Activated T-helper 17 cell treated with anti-CD3 and anti-CD28 coated beads, Interleukin-2, amount 50 U/mL, for 72 hours (primary cell): ENCODE measurements around the gene WDR70. TPM values are rescaled to one million over a fixed set of nuclear protein-coding genes. Genes with fewer than 3 reads are reported as not detected.
"Not testable (repeated sequence)": the region's sequence is repeated elsewhere in the genome, so short reads cannot be mapped to it uniquely, and the experiment has no call there.

Experiments used
- ATAC-seq: fragments of 150-1000 bp; cut with Tn5 transposase; replicated peaks from 2 replicates; pipeline ENCODE4 v1.10.0; 2021; ENCODE audit warnings: mild to moderate bottlenecking, moderate library complexity
- H3K27ac Mint-ChIP-seq: one replicate; pipeline ENCODE4 v1.8.0; 2022; ENCODE audit warnings: mixed read lengths
- H3K27me3 Mint-ChIP-seq: one replicate; pipeline ENCODE4 v1.8.0; 2022; ENCODE audit warnings: mixed read lengths
- H3K36me3 Mint-ChIP-seq: one replicate; pipeline ENCODE4 v1.8.0; 2022; ENCODE audit warnings: low read depth, mild to moderate bottlenecking, mixed read lengths
- H3K4me1 Mint-ChIP-seq: one replicate; pipeline ENCODE4 v1.8.0; 2022; ENCODE audit warnings: mixed read lengths
- H3K4me3 Mint-ChIP-seq: one replicate; pipeline ENCODE4 v1.8.0; 2022; ENCODE audit warnings: mild to moderate bottlenecking, mixed read lengths
- H3K9me3 Mint-ChIP-seq: one replicate; pipeline ENCODE4 v1.8.0; 2022; ENCODE audit warnings: mixed read lengths
- total RNA-seq, 2 donors: library from RNA; stranded (reverse); gene quantifications; one replicate each; pipeline ENCODE4 v1.2.3, GENCODE V29; 2022

The WDR70 gene
- total RNA-seq, 2 donors from 2014 or later = 20.2 to 39.4 TPM

DNA sequence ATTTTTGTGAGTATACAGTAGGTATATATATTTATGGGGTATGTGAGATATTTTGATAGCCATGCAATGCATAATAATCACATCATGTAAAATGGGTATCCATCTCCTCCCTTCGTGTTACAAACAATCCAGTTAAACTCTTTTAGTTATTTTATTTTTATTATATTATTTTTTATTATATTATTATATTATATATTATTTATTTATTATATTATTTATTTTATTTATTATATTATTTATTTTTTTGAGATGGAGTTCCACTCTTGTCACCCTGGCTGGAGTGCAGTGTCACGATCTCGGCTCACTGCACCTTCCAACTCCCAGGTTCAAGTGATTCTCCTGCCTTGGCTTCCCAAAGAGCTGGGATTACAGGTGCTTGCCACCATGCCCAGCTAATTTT, 138.6 kb downstream of the WDR70 start:
- Mint-ChIP-seq H3K9me3 (no peaks in the 10 kb centered on the region), H3K36me3 (peaks cover 28% of the 10 kb centered on the region), H3K4me1 (no peaks in the 10 kb centered on the region), H3K27me3 (no peaks in the 10 kb centered on the region), H3K4me3 (no peak overlapping the region), H3K27ac (no peak overlapping the region)
- no peak for ATAC-seq

DNA sequence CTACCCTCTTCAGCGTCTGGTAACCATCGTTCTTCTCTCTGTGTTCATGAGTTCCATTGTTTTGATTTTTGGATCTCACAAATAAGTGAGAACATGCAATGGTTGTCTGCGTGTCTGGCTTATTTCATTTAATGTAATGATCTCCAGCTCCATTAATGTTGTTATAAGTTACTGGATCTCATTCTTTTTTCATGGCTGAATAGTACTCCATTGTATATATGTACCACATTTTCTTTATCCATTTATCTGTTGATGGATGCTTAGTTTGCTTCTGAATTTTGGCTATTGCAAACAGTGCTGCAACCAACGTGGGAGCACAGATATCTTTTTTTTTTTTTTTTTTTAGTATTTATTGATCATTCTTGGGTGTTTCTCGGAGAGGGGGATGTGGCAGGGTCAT, 139.2 kb downstream of the WDR70 start:
- H3K27ac Mint-ChIP-seq, ATAC-seq, H3K9me3 Mint-ChIP-seq, H3K4me3 Mint-ChIP-seq, H3K4me1 Mint-ChIP-seq, H3K27me3 Mint-ChIP-seq: not testable (repeated sequence)
- H3K36me3 Mint-ChIP-seq = peaks cover 28% of the 10 kb centered on the region

DNA sequence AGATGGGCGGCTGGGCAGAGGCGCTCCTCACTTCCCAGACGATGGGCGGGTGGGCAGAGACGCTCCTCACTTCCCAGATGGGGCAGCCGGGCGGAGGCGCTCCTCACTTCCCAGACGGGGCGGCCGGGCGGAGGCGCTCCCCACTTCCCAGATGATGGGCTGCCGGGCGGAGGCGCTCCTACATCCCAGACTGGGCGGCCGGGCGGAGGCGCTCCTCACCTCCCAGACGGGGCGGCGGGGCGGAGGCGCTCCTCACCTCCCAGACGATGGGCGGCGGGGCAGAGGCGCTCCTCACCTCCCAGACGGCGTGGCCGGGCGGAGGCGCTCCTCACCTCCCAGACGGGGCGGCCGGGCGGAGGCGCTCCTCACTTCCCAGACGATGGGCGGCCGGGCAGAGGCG, 140.2 kb downstream of the WDR70 start:
- Mint-ChIP-seq H3K27me3 (no peaks in the 10 kb centered on the region), H3K9me3 (no peaks in the 10 kb centered on the region), H3K36me3 (peaks cover 28% of the 10 kb centered on the region), H3K4me3 (no peak overlapping the region), H3K27ac (no peak overlapping the region), H3K4me1 (no peaks in the 10 kb centered on the region)
- no peak for ATAC-seq

DNA sequence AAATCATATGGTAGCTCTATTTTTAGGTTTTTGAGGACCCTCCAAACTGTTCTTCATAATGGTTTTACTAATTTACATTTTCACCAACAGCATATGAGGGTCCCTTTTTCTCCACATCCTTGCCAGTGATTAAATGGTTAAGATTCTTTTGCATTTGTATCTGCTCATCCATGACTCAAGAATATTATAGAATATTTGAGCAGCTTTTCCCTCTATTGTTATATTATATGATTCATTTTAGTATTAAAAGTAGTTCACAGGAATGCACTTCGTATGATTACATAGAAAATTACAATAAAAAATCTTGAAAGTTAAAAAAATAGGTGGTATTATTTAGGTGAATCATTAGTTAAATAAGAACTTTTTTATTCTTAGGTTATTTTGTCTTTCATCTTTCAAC, 140.7 kb downstream of the WDR70 start:
- H3K4me3 Mint-ChIP-seq = no peak overlapping the region
- H3K4me1 Mint-ChIP-seq = no peaks in the 10 kb centered on the region
- no peaks in the 10 kb centered on the region for H3K9me3 Mint-ChIP-seq
- no peak for ATAC-seq
- peaks cover 28% of the 10 kb centered on the region for H3K36me3 Mint-ChIP-seq
- H3K27me3 Mint-ChIP-seq = no peaks in the 10 kb centered on the region
- no peak overlapping the region for H3K27ac Mint-ChIP-seq

DNA sequence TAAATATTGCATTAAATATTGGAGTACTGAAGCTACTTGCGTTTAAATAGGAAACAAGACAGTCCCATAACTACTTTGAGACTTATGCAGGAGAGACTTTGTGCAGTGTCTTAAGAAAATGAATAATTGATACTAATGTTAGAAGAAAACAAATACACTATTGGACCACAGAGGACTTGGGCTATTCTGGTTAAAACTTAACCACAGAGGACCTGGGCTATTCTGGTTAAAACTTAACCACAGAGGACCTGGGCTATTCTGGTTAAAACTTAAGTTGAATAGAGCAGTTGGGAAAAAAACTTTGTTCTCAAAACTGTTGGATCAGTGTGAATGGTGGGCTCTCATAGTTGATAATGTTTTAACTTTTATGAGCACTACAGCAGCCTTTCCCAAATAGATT, 141.7 kb downstream of the WDR70 start:
- peaks cover 5% of the 10 kb centered on the region for H3K9me3 Mint-ChIP-seq
- H3K27me3 Mint-ChIP-seq = no peaks in the 10 kb centered on the region
- H3K4me3 Mint-ChIP-seq = no peak overlapping the region
- peaks cover 28% of the 10 kb centered on the region for H3K36me3 Mint-ChIP-seq
- no peak for ATAC-seq
- H3K4me1 Mint-ChIP-seq = no peaks in the 10 kb centered on the region
- no peak overlapping the region for H3K27ac Mint-ChIP-seq

DNA sequence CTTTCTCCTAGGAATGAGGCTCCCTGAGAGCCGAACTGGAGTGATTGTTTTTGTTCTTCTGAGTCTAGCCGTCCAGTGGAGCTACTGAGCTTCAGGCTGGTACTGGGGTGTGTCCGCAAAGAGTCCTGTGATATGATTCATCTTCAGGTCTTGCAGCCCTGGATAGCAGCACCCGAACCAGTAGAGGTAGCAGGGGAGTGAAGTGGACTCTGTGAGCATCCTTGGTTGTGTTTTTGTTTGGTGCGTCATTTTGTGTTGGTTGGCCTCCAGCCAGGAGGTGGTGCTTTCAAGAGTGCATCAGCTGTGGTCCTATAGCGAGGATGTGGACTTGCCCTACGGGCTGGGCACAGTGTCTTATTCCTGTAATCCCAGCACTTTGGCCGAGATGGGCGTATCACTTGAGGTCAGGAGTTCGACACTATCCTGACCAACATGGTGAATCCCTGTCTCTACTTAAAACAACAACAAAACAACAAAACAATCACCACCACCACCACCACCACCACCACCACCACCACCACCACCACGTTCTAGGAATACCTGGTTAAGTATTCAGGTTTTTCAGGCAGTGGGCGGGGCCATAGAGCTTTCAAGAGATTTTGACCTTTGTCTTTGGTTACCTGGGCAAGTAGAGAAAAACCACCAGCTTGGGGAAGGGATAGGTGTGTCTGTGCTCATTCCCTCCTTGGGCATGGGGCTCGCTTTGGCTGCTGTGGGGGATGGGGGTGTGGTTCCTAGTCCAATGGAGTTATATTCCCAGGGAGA, 154.0 kb downstream of the WDR70 start:
- Mint-ChIP-seq H3K9me3 (peaks cover 12% of the 10 kb centered on the region), H3K36me3 (peaks cover 22% of the 10 kb centered on the region), H3K27ac (no peak overlapping the region), H3K27me3 (no peaks in the 10 kb centered on the region), H3K4me1 (no peaks in the 10 kb centered on the region), H3K4me3 (no peak overlapping the region)
- ATAC-seq = no peak

DNA sequence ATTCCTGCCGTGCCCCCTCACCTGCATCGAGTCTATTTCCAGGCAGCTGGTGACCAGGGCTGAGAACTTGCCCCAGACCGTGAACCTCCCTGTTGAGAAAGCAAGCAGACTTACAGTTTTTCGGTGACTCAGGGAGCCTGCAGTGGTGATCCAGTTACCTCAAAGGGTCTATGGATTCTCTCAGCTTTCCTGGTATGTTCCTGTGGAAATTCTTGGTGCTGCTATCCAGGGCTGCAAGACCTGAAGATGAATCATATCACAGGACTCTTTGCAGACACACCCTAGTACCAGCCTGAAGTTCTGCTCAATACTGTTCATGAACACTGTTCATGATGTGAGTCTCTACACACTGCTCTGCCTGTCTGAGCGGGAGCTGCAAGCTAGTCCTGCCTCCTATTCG, 154.7 kb downstream of the WDR70 start:
- Mint-ChIP-seq H3K4me3 (no peak overlapping the region), H3K9me3 (peaks cover 12% of the 10 kb centered on the region), H3K27me3 (no peaks in the 10 kb centered on the region), H3K4me1 (no peaks in the 10 kb centered on the region), H3K36me3 (peaks cover 22% of the 10 kb centered on the region), H3K27ac (no peak overlapping the region)
- ATAC-seq = no peak

DNA sequence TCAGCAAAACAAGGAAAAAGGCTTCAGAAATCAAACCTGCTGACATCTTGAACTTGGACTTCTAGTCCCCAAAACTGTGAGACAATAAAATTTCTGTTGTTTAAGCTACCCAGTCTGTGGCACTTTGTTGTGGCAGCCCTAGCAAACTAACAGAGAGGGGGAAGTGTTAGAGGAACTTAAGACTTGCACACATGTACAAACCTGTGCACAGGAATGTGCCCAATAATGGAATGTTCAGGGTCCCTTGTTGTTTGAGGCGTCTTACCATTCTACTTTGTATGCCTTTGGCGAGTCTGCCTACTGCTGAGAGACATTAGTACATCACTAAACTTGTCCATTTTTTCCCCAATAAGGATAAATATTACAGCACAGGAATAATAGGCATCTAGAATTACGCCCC, 160.3 kb downstream of the WDR70 start:
- H3K9me3 Mint-ChIP-seq = no peaks in the 10 kb centered on the region
- H3K36me3 Mint-ChIP-seq = peaks cover 12% of the 10 kb centered on the region
- ATAC-seq = no peak
- H3K4me1 Mint-ChIP-seq = no peaks in the 10 kb centered on the region
- no peak overlapping the region for H3K27ac Mint-ChIP-seq
- H3K27me3 Mint-ChIP-seq = no peaks in the 10 kb centered on the region
- no peak overlapping the region for H3K4me3 Mint-ChIP-seq

DNA sequence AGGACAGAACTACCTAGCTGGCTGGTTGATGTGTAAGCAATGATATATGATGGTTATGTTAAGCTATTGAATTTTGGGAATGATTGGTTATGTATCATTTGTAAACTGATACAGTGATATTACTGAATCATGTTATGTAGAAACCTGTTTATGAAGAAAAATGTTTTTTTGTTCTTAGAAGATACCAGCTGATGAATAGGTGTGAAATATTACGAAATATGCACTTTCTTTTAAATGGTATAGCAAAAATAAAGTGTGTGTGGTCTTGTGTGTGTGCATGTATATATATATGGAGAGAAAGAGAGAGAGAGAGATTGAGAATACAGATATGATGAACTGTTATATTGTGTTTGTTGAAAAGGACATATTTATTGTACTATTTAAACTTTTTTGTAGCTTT, 164.1 kb downstream of the WDR70 start:
- Mint-ChIP-seq H3K9me3 (no peaks in the 10 kb centered on the region), H3K36me3 (peaks cover 10% of the 10 kb centered on the region), H3K4me3 (no peak overlapping the region), H3K27ac (no peak overlapping the region), H3K27me3 (no peaks in the 10 kb centered on the region), H3K4me1 (peaks cover 4% of the 10 kb centered on the region)
- ATAC-seq = no peak

DNA sequence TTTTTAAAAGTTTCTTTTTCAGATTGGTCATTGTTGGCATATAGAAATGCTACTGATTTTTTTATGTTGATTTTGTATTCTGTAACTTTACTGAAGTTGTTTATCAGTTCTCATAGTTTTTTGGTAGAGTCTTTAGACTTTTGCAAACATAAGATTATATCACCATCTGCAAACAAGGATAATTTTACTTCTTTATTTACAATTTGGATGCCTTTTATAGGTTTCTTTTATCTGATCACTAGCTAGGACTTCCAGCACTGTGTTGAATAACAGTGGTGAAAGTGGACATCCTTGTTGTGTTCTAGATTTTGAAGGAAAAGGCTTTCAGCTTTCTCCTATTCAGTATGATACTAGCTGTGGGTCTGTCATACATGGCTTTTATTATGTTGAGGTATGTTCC, 170.3 kb downstream of the WDR70 start:
- no peak for ATAC-seq
- Mint-ChIP-seq H3K4me1 (peaks cover 13% of the 10 kb centered on the region), H3K9me3 (no peaks in the 10 kb centered on the region), H3K27ac (no peak overlapping the region), H3K36me3 (no peaks in the 10 kb centered on the region), H3K4me3 (no peak overlapping the region), H3K27me3 (no peaks in the 10 kb centered on the region)

DNA sequence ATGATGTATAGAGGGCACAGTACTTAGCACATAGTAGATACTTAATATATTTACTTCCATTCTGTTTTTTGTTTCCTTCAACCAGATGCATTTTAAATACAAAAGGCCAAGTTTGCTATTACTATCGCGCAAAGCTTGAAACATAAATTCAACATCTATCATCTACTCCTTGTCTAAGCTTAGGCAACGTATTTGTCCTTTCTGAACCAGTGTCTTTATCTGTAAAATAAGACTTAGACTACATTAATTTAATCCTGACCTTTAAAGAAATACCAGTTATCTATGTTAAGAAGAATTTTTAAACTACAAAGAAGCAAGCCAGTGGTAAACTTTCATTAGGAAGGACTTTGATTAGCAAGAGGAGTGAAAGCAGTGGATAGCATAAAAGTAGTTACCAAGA, 173.0 kb downstream of the WDR70 start:
- no peak for ATAC-seq
- Mint-ChIP-seq H3K36me3 (no peaks in the 10 kb centered on the region), H3K9me3 (no peaks in the 10 kb centered on the region), H3K27ac (no peak overlapping the region), H3K4me3 (no peak overlapping the region), H3K27me3 (no peaks in the 10 kb centered on the region), H3K4me1 (peaks cover 13% of the 10 kb centered on the region)

DNA sequence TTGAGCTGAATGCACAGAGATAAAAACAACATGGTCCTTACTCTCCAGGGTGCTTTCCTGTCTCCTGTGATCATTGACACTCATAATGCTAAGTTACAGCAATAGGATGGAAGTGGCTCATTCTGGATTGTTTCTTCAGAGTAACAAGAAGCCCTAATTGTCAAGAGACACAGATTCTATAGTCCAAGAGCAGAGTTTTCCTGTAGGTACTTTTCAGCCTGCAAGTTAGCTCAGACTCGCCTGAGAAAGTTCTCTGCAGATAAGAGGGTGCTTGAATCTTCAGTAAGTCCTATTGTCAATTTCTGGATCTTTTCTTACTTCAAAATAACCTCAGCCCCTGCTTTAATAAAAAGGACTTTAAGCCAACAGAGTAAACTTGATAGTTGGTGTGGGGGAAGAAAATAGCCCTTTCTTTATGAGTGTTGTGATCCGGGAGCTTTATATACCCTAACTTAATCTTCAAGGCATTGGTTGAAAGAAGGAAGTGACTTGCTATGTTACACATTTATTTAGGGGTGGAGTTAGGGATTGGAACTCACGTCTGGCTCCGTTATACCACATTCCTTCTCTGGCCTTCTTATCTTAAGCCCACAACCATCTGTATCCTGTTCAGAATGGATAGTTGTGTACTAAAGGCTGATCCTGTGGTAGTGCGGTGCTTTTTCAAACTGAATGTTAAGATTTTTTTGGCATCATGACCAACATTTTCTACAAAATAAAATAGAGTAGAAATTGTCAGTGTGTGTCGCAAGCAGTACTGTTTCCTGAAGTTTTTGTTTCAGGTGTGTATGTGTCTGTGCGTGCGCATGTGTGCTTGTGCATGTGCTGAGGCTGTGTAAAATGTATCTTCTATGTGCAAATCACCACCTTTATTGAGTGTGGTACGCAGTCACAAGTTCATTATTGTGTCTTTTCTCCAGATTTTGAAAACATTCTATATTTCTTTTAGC, 173.9 kb downstream of the WDR70 start:
- Mint-ChIP-seq H3K9me3 (no peaks in the 10 kb centered on the region), H3K27me3 (no peaks in the 10 kb centered on the region), H3K4me1 (peaks cover 8% of the 10 kb centered on the region), H3K4me3 (no peak overlapping the region), H3K36me3 (no peaks in the 10 kb centered on the region), H3K27ac (no peak overlapping the region)
- no peak for ATAC-seq

DNA sequence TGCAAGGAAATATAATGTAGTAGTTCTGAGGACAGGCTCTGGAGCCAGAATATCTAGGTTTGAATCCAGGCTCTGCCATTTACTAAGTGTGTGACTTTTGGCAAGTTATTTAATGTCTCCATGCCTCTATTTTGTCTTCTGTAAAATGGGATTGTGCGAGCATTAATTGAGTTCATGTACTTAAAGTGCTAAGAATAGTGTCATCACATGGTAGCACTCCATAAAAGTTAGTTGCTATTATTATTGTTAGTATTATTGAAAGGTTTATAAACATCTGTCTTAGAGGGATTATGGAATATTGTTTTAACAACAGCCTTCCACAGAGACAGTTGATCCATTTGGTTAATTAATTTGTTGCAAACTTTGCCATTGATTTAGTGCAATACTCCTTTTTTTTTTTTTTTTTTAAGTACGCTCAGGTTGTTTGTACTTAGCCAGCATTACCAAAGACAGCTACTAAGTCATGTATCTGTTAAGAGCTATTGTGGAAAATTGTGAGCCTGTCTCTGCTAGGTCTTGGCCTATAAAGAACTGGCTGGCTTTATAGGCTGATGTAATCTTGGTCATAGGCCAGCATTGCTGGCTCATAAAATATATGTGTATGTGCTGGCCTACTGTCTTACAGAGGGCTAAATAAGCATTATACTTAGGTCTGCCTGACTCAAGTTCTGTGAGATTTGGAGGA, 174.7 kb downstream of the WDR70 start:
- no peak for ATAC-seq
- Mint-ChIP-seq H3K27me3 (no peaks in the 10 kb centered on the region), H3K4me1 (peaks cover 3% of the 10 kb centered on the region), H3K27ac (no peak overlapping the region), H3K9me3 (no peaks in the 10 kb centered on the region), H3K36me3 (no peaks in the 10 kb centered on the region), H3K4me3 (no peak overlapping the region)

DNA sequence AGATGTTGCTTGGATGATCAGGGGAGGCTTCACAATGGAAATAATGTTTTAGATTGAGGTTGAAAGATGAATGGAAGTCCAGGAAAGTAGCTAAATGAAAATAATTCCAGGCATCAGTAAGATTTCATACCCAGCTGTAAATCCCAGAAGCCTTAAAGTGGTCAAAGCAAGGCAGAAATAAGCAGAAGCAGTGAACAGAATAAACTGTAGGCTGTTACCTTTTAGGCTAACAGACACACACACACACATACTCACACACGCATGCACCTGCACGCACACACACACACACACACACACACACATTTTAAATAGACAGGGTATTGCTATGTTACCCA, 175.3 kb downstream of the WDR70 start:
- ATAC-seq = no peak
- Mint-ChIP-seq H3K36me3 (no peaks in the 10 kb centered on the region), H3K27ac (no peak overlapping the region), H3K27me3 (no peaks in the 10 kb centered on the region), H3K9me3 (no peaks in the 10 kb centered on the region), H3K4me3 (no peak overlapping the region), H3K4me1 (no peaks in the 10 kb centered on the region)

DNA sequence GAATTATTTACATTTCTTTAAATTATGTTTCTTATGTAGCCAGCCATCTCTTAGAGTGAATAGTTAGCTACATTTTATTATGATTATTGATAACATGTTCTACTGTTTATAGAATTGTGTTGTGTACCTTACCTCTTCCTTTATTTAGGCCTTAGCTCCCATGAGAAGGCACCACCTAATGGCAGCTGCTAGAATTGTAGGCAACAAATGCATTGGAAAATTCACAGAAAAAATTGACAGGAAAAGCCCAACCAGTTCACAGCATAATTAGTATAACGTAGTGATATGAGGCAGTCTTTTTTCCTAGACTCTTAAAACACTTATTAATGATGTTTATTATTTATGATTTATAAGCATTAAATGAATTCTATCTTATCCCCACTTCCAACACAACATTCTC, 175.8 kb downstream of the WDR70 start:
- Mint-ChIP-seq H3K36me3 (no peaks in the 10 kb centered on the region), H3K27me3 (no peaks in the 10 kb centered on the region), H3K9me3 (no peaks in the 10 kb centered on the region), H3K4me1 (no peaks in the 10 kb centered on the region), H3K27ac (no peak overlapping the region), H3K4me3 (no peak overlapping the region)
- ATAC-seq = no peak
